ENCODE results near the gene TSPAN18.

The TSPAN18 gene

GRCh38 chr11:44848203-44848962 lies 121.6 kb downstream of the TSPAN18 start:
- no peak for DNase-seq (ENCODE audit: low read depth)

GRCh38 chr11:44848963-44849350 lies 122.2 kb downstream of the TSPAN18 start:
- no peak for DNase-seq (ENCODE audit: low read depth)

GRCh38 chr11:44849424-44849823 lies 122.7 kb downstream of the TSPAN18 start:
- DNase-seq (ENCODE audit: low read depth), result no peak

GRCh38 chr11:44849922-44850321 lies 123.2 kb downstream of the TSPAN18 start:
- no peak for DNase-seq (ENCODE audit: low read depth)

GRCh38 chr11:44851496-44851895 lies 124.7 kb downstream of the TSPAN18 start:
- no peak for DNase-seq (ENCODE audit: low read depth)

- DNase-seq (ENCODE audit: low read depth), result no peak
Observed at GRCh38 chr11:44852159-44852747, 125.5 kb downstream of the TSPAN18 start.

GRCh38 chr11:44852952-44853351 lies 126.2 kb downstream of the TSPAN18 start:
- no peak for DNase-seq (ENCODE audit: low read depth)

- DNase-seq (ENCODE audit: low read depth), result no peak
Observed at GRCh38 chr11:44853666-44854065, 126.9 kb downstream of the TSPAN18 start.

- DNase-seq (ENCODE audit: low read depth), result no peak
Observed at GRCh38 chr11:44854086-44854485, 127.3 kb downstream of the TSPAN18 start.

- DNase-seq (ENCODE audit: low read depth), result no peak
Observed at GRCh38 chr11:44854741-44855492, 128.2 kb downstream of the TSPAN18 start.

GRCh38 chr11:44855493-44855849 lies 128.7 kb downstream of the TSPAN18 start:
- DNase-seq (ENCODE audit: low read depth), result no peak

GRCh38 chr11:44857490-44858090 lies 130.8 kb downstream of the TSPAN18 start:
- no peak for DNase-seq (ENCODE audit: low read depth)

- DNase-seq (ENCODE audit: low read depth), result no peak
Observed at GRCh38 chr11:44858796-44859527, 132.2 kb downstream of the TSPAN18 start.

- no peak for DNase-seq (ENCODE audit: low read depth)
Observed at GRCh38 chr11:44859528-44859925, 132.8 kb downstream of the TSPAN18 start.

GRCh38 chr11:44860346-44860745 lies 133.6 kb downstream of the TSPAN18 start:
- no peak for DNase-seq (ENCODE audit: low read depth)

- DNase-seq (ENCODE audit: low read depth), result peak; percentile 70
Observed at GRCh38 chr11:44861849-44862557, 135.2 kb downstream of the TSPAN18 start.

GRCh38 chr11:44862558-44863101 lies 135.9 kb downstream of the TSPAN18 start:
- no peak for DNase-seq (ENCODE audit: low read depth)

- DNase-seq (ENCODE audit: low read depth), result no peak
Observed at GRCh38 chr11:44863231-44863630, 136.5 kb downstream of the TSPAN18 start.

GRCh38 chr11:44865866-44866272 lies 139.1 kb downstream of the TSPAN18 start:
- DNase-seq (ENCODE audit: low read depth), result no peak

- no peak for DNase-seq (ENCODE audit: low read depth)
Observed at GRCh38 chr11:44866286-44866685, 139.5 kb downstream of the TSPAN18 start.

- no peak for DNase-seq (ENCODE audit: low read depth)
Observed at GRCh38 chr11:44868021-44868420, 141.3 kb downstream of the TSPAN18 start.
